ENCODE measurements around the gene CELA1. TPM values are rescaled to one million over a fixed set of nuclear protein-coding genes. Genes with fewer than 3 reads are reported as not detected.

The CELA1 gene
- total and polyA plus RNA-seq, 2 of the 13 experiments (the other 11 are each of a cell fraction or from before 2014, with no cell fraction given), result not detected

DNA sequence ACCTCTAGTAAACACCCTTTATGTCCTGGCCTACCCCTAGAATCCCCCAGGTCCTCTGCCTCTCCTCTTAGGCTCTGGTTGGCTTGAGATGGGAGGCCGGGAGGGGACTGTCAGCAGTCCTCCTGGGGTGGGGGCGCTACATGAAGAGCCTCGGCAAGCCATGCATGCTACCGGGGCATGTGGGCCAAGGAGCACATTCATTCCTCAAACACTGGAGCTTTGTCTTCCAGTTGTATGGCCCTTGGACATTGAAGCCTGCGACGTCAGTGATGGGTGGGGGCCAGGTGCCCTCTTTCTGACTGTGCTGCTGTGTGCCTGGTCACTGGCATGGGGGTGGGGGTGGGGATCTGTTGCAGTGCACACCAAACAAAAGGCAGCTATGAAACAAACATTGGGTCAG, 15.8 kb upstream of the CELA1 start:
- H3K4me1 ChIP-seq (ENCODE audit: insufficient read depth, low read length), result peaks cover 55% of the 10 kb centered on the region
- peak overlapping the region; percentile 41 for H3K4me2 ChIP-seq (ENCODE audit: low read depth, low read length)
- H3K4me3 ChIP-seq (replicated peaks in 1 of 3; ENCODE audit: insufficient read depth in 1 of 3, low read depth in 2 of 3, low read length in 3 of 3), result peak overlapping the region in 1 of 3 experiments; percentile 14; a peak in 1 of 6 replicates
- ATAC-seq (peak; percentile 76), FAIRE-seq (peak; percentile 37), DNase-seq (ENCODE audit: low spot score) (peak; percentile 72)
- in situ Hi-C loops (cut with HindIII; ENCODE audit: extremely low pct_ligation_motif_present, low pct_unique_long_range_greater_than_20kb) (no loop called here), intact Hi-C loops (cut with micrococcal nuclease; ENCODE audit: unreplicated experiment) (no loop called here)
- POLR2A ChIA-PET, result no interaction called here
- no peaks in the 10 kb centered on the region for H3K79me2 ChIP-seq (ENCODE audit: insufficient read depth, low read length)
- peak overlapping the region; percentile 48 for H3K27ac ChIP-seq (ENCODE audit: extremely low read length, insufficient read depth, low read length)
- no peaks in the 10 kb centered on the region for H3K36me3 ChIP-seq (replicated peaks in 1 of 2; ENCODE audit: control insufficient read depth in 1 of 2, insufficient read depth in 2 of 2, low read length in 2 of 2)
- no peaks in the 10 kb centered on the region for H4K20me1 ChIP-seq (ENCODE audit: insufficient read depth, low read length)
- no peak overlapping the region for H2AFZ ChIP-seq (ENCODE audit: low read length)
- CTCF ChIA-PET (ENCODE audit: low intra/inter-chr PET ratio, low total read pairs), result no interaction called here
- WGBS (ENCODE audit: low lambda C conversion rate), result no CpG with 5 or more reads among the region's 6 CpGs
- no peaks in the 10 kb centered on the region for H3K9me3 ChIP-seq (ENCODE audit: low read length)
- H3K9ac ChIP-seq (ENCODE audit: insufficient read depth, low read depth, low read length), result peak overlapping the region; percentile 31
- 0 out of 5 replicates have a peak, but pooled peaks cover 0 to 2% of the 10 kb centered on the region in 2 experiments for H3K27me3 ChIP-seq (ENCODE audit: control insufficient read depth in 1 of 2, insufficient read depth in 2 of 2, low read length in 2 of 2)
- BruUV-seq (replicated peaks), result no TSS peak
- TF ChIP-seq, protein P1, sequence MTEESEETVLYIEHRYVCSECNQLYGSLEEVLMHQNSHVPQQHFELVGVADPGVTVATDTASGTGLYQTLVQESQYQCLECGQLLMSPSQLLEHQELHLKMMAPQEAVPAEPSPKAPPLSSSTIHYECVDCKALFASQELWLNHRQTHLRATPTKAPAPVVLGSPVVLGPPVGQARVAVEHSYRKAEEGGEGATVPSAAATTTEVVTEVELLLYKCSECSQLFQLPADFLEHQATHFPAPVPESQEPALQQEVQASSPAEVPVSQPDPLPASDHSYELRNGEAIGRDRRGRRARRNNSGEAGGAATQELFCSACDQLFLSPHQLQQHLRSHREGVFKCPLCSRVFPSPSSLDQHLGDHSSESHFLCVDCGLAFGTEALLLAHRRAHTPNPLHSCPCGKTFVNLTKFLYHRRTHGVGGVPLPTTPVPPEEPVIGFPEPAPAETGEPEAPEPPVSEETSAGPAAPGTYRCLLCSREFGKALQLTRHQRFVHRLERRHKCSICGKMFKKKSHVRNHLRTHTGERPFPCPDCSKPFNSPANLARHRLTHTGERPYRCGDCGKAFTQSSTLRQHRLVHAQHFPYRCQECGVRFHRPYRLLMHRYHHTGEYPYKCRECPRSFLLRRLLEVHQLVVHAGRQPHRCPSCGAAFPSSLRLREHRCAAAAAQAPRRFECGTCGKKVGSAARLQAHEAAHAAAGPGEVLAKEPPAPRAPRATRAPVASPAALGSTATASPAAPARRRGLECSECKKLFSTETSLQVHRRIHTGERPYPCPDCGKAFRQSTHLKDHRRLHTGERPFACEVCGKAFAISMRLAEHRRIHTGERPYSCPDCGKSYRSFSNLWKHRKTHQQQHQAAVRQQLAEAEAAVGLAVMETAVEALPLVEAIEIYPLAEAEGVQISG (CRISPR knock-in tag; IDR thresholded peaks at IDR 0.05), result peak; percentile 20; the same call in 1 of the 2 replicates
- TF ChIP-seq ZNF180 (CRISPR knock-in tag; IDR thresholded peaks at IDR 0.05; ENCODE audit: borderline replicate concordance, low read depth) (no peak), GATAD1 (CRISPR knock-in tag; IDR thresholded peaks at IDR 0.05) (no peak), ZFY (CRISPR knock-in tag; IDR thresholded peaks at IDR 0.05) (peak; percentile 27; the same call in 1 of the 2 replicates), EP300 (IDR thresholded peaks at IDR 0.05; ENCODE audit: low read depth in 2 of 2, low read length in 2 of 2) (peak in 1 of 2 experiments; percentile 52; a peak in 1 of 4 replicates), EP300 (CRISPR knock-in tag; IDR thresholded peaks at IDR 0.05; ENCODE audit: borderline replicate concordance) (no peak), SMARCC2 (IDR thresholded peaks at IDR 0.05) (no peak), MTA3 (CRISPR knock-in tag; IDR thresholded peaks at IDR 0.05) (no peak), SNAPC2 (CRISPR knock-in tag; IDR thresholded peaks at IDR 0.05) (no peak), FIP1L1 (IDR thresholded peaks at IDR 0.05; ENCODE audit: borderline replicate concordance, insufficient read depth, low read depth, low read length) (no peak), GLI4 (CRISPR knock-in tag; IDR thresholded peaks at IDR 0.05; ENCODE audit: borderline replicate concordance) (no peak), NCOR1 (IDR thresholded peaks at IDR 0.05; ENCODE audit: borderline replicate concordance, low read length) (peak; percentile 43; the same call in 1 of the 2 replicates)
- TF ChIP-seq, protein P2, sequence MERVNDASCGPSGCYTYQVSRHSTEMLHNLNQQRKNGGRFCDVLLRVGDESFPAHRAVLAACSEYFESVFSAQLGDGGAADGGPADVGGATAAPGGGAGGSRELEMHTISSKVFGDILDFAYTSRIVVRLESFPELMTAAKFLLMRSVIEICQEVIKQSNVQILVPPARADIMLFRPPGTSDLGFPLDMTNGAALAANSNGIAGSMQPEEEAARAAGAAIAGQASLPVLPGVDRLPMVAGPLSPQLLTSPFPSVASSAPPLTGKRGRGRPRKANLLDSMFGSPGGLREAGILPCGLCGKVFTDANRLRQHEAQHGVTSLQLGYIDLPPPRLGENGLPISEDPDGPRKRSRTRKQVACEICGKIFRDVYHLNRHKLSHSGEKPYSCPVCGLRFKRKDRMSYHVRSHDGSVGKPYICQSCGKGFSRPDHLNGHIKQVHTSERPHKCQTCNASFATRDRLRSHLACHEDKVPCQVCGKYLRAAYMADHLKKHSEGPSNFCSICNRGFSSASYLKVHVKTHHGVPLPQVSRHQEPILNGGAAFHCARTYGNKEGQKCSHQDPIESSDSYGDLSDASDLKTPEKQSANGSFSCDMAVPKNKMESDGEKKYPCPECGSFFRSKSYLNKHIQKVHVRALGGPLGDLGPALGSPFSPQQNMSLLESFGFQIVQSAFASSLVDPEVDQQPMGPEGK (CRISPR knock-in tag; IDR thresholded peaks at IDR 0.05), result peak; percentile 51
- TF ChIP-seq, protein P3, sequence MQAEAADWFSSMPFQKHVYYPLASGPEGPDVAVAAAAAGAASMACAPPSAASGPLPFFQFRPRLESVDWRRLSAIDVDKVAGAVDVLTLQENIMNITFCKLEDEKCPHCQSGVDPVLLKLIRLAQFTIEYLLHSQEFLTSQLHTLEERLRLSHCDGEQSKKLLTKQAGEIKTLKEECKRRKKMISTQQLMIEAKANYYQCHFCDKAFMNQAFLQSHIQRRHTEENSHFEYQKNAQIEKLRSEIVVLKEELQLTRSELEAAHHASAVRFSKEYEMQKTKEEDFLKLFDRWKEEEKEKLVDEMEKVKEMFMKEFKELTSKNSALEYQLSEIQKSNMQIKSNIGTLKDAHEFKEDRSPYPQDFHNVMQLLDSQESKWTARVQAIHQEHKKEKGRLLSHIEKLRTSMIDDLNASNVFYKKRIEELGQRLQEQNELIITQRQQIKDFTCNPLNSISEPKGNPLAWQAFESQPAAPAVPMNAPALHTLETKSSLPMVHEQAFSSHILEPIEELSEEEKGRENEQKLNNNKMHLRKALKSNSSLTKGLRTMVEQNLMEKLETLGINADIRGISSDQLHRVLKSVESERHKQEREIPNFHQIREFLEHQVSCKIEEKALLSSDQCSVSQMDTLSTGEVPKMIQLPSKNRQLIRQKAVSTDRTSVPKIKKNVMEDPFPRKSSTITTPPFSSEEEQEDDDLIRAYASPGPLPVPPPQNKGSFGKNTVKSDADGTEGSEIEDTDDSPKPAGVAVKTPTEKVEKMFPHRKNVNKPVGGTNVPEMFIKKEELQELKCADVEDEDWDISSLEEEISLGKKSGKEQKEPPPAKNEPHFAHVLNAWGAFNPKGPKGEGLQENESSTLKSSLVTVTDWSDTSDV (CRISPR knock-in tag; IDR thresholded peaks at IDR 0.05), result no peak
- TF ChIP-seq, protein P4, sequence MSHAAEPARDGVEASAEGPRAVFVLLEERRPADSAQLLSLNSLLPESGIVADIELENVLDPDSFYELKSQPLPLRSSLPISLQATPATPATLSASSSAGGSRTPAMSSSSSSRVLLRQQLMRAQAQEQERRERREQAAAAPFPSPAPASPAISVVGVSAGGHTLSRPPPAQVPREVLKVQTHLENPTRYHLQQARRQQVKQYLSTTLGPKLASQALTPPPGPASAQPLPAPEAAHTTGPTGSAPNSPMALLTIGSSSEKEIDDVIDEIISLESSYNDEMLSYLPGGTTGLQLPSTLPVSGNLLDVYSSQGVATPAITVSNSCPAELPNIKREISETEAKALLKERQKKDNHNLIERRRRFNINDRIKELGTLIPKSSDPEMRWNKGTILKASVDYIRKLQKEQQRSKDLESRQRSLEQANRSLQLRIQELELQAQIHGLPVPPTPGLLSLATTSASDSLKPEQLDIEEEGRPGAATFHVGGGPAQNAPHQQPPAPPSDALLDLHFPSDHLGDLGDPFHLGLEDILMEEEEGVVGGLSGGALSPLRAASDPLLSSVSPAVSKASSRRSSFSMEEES (CRISPR knock-in tag; IDR thresholded peaks at IDR 0.05), result no peak

All from HepG2 (cell line).